Lung (tissue), 12 donors: ENCODE results near the gene TYMS. TPM values are rescaled to one million over a fixed set of nuclear protein-coding genes. Genes with fewer than 3 reads are reported as not detected.

Experiments
- ATAC-seq: fragments of 200-7000 bp; cut with Tn5 transposase; one replicate; pipeline ENCODE4 v1.9.1; 2020; ENCODE audit warnings: moderate number of reproducible peaks; ENCODE audit not compliant: insufficient read depth, low FRiP score
- DNase-seq, 3 donors: peaks; one replicate each; pipeline ENCODE4 v3.0.0-alpha.2; 2013 to 2017
- H3K27ac ChIP-seq, 2 donors: one replicate each; pipeline ENCODE4 v1.5.1; 2013; ENCODE audit warnings: mild to moderate bottlenecking in 2 of 2, moderate library complexity in 2 of 2, control low read depth in 1 of 2, inconsistent platforms in 1 of 2, low read depth in 1 of 2, low read length in 1 of 2
- H3K27me3 ChIP-seq, 3 donors: one replicate each; pipeline ENCODE4 v1.5.1; 2013; ENCODE audit warnings: low read length in 2 of 3; ENCODE audit not compliant: control insufficient read depth in 3 of 3, insufficient read depth in 3 of 3
- H3K36me3 ChIP-seq, 4 donors: one replicate each; pipeline ENCODE4 v1.5.1; 2013; ENCODE audit warnings: low read length in 4 of 4, mild to moderate bottlenecking in 1 of 4, moderate library complexity in 1 of 4; ENCODE audit not compliant: control insufficient read depth in 4 of 4, insufficient read depth in 4 of 4
- H3K4me1 ChIP-seq, 5 donors: one replicate each; pipeline ENCODE4 v1.5.1; 2013; ENCODE audit warnings: low read length in 5 of 5, mild to moderate bottlenecking in 2 of 5, moderate library complexity in 1 of 5; ENCODE audit not compliant: control insufficient read depth in 5 of 5, insufficient read depth in 5 of 5
- H3K4me3 ChIP-seq: one replicate; pipeline ENCODE4 v1.5.1; 2013; ENCODE audit warnings: mild to moderate bottlenecking, control low read depth, moderate library complexity
- H3K9ac ChIP-seq, 2 donors: one replicate each; pipeline ENCODE4 v1.5.1; 2013; ENCODE audit warnings: low read length in 2 of 2, control low read depth in 1 of 2; ENCODE audit not compliant: insufficient read depth in 1 of 2
- H3K9me3 ChIP-seq, 4 donors: one replicate each; pipeline ENCODE4 v1.5.1; 2013; ENCODE audit warnings: low read length in 3 of 4, mild to moderate bottlenecking in 1 of 4, moderate library complexity in 1 of 4; ENCODE audit not compliant: control insufficient read depth in 4 of 4, insufficient read depth in 3 of 4
- WGBS, 2 donors: extraction: QIAGEN DNeasy Blood & Tissue Kit; methylation state at CpG; one replicate each; pipeline ENCODE4 v1.1.7; 2013; 5-methylcytosine and 5-hydroxymethylcytosine counted together
- polyA plus RNA-seq, 2 donors: library from polyadenylated mRNA; stranded (reverse); fragments of 200-250 nt; gene quantifications; one replicate each; pipeline ENCODE4 v1.2.1, GENCODE V29; 2013
- total RNA-seq, 2 donors: library from RNA; depleted of rRNA in 1 of 2; stranded (reverse); fragments of >200 nt in 1 of 2; gene quantifications; one replicate each; pipeline ENCODE4 v1.2.1, GENCODE V29; 2014 to 2021
- TF ChIP-seq, protein P1 (sequence below): IDR thresholded peaks from 2 replicates; pipeline ENCODE4 v1.5.1; 2012; ENCODE audit warnings: mild to moderate bottlenecking; ENCODE audit errors: control extremely low read depth, extremely low read depth
- donor health status: control.
- donor health status: control.
- donor health status: Bipolar disorder and iron deficiency.
- donor health status: healthy.
- donor health status: DM: yes; HTN: yes; CAD: no.

Gene TYMS
- total and polyA plus RNA-seq, 4 donors: 5.8 to 23.4 (median 8.2) TPM

DNA sequence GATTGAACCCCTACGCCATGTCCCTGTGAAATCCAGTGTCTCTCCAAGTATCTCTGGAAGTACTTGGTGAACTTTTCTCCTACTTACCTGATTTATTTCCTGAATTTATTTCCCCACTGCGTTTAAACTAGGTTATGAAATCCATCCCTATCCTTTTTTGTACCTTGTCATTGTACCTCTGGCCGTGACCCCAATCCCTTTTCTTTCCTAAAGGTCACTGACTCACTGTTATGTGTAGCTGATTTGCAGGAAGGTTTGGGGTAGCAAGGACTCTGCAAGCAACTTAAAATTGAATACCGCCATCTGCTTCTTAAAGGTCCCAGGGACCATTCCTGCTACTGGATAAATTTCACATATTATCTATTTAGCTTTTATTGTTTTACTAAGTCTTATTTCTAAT is 59.5 kb downstream of the TYMS start:
- TF ChIP-seq, protein P1, sequence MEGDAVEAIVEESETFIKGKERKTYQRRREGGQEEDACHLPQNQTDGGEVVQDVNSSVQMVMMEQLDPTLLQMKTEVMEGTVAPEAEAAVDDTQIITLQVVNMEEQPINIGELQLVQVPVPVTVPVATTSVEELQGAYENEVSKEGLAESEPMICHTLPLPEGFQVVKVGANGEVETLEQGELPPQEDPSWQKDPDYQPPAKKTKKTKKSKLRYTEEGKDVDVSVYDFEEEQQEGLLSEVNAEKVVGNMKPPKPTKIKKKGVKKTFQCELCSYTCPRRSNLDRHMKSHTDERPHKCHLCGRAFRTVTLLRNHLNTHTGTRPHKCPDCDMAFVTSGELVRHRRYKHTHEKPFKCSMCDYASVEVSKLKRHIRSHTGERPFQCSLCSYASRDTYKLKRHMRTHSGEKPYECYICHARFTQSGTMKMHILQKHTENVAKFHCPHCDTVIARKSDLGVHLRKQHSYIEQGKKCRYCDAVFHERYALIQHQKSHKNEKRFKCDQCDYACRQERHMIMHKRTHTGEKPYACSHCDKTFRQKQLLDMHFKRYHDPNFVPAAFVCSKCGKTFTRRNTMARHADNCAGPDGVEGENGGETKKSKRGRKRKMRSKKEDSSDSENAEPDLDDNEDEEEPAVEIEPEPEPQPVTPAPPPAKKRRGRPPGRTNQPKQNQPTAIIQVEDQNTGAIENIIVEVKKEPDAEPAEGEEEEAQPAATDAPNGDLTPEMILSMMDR: no peak
- Histone ChIP-seq H3K27ac (no peak overlapping the region), H3K9me3 (no peaks in the 10 kb centered on the region), H3K4me1 (peaks cover 0 to 5% (median 0%) of the 10 kb centered on the region in 5 donors), H3K4me3 (no peak overlapping the region), H3K9ac (no peak overlapping the region), H3K36me3 (peaks cover 0 to 3% (median under 1%) of the 10 kb centered on the region in 4 donors), H3K27me3 (no peaks in the 10 kb centered on the region)
- ATAC-seq: no peak
- DNase-seq: no peak
- WGBS, 2 donors: 85 to 86% methylated on average over 4 of the region's 4 CpGs

Other genes with a start within 250 kb of the TYMS start
- gene COLEC12, start 157.0 kb upstream of the TYMS start, total RNA-seq: 100 to 1,000 TPM in 1 of 2 donors, 10 to 100 TPM in 1; 40.2 to 108 TPM
- gene COLEC12, start 157.0 kb upstream of the TYMS start, polyA plus RNA-seq: 10 to 100 TPM; 10.3 to 16.0 TPM
- not detected for gene CETN1, start 77.3 kb upstream of the TYMS start, total RNA-seq
- gene CETN1, start 77.3 kb upstream of the TYMS start, polyA plus RNA-seq: not detected
- 1 to 10 TPM; 1.3 to 5.4 TPM for gene CLUL1, start 60.7 kb upstream of the TYMS start, total RNA-seq
- 1 to 10 TPM in 1 of 2 donors, under 1 TPM in 1; 0.81 to 1.1 TPM for gene CLUL1, start 60.7 kb upstream of the TYMS start, polyA plus RNA-seq
- gene ENOSF1, start 55.0 kb downstream of the TYMS start, total RNA-seq: 100 to 1,000 TPM; 109 to 122 TPM
- gene ENOSF1, start 55.0 kb downstream of the TYMS start, polyA plus RNA-seq: 10 to 100 TPM; 26.9 to 92.5 TPM
- gene YES1, start 154.6 kb downstream of the TYMS start, total RNA-seq: 10 to 100 TPM; 36.6 to 61.7 TPM
- gene YES1, start 154.6 kb downstream of the TYMS start, polyA plus RNA-seq: 10 to 100 TPM; 17.9 to 26.6 TPM
- under 1 TPM; 0.12 to 0.48 TPM for gene ADCYAP1, start 247.2 kb downstream of the TYMS start, total RNA-seq
- gene ADCYAP1, start 247.2 kb downstream of the TYMS start, polyA plus RNA-seq: under 1 TPM; 0.05 to 0.10 TPM